ENCODE results near the gene MRPL1. TPM values are rescaled to one million over a fixed set of nuclear protein-coding genes. Genes with fewer than 3 reads are reported as not detected.
A peak's percentile ranks its signal among the peaks of the same experiment; 100 is the strongest.

Gene MRPL1
- total RNA-seq, 1 donor from 2014 or later: 6.2 TPM

DNA sequence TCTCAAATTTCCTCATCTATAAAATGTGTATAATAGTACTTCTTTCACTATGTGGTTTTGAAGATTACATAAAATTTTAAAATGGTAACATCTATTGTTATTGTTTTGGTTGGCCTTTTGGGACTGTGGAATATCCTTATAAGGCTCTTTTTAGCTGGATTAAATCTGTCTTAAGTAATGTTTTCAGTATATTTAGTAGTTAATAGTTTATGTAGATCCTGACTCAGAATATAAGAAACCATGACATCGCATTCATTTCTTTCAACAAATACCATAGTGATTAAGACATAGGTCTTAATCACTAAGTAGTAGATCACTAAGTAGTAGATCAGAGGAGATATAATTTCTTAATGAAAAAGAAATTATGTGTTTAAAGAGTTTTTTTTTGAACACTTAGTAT is 48.5 kb downstream of the MRPL1 start:
- DNase-seq (ENCODE audit: low spot score in 2 of 2): no peak
- no peaks in the 10 kb centered on the region for H3K27me3 ChIP-seq
- no peaks in the 10 kb centered on the region for H3K4me1 ChIP-seq
- H3K4me3 ChIP-seq: no peak overlapping the region
- TF ChIP-seq, protein P1, sequence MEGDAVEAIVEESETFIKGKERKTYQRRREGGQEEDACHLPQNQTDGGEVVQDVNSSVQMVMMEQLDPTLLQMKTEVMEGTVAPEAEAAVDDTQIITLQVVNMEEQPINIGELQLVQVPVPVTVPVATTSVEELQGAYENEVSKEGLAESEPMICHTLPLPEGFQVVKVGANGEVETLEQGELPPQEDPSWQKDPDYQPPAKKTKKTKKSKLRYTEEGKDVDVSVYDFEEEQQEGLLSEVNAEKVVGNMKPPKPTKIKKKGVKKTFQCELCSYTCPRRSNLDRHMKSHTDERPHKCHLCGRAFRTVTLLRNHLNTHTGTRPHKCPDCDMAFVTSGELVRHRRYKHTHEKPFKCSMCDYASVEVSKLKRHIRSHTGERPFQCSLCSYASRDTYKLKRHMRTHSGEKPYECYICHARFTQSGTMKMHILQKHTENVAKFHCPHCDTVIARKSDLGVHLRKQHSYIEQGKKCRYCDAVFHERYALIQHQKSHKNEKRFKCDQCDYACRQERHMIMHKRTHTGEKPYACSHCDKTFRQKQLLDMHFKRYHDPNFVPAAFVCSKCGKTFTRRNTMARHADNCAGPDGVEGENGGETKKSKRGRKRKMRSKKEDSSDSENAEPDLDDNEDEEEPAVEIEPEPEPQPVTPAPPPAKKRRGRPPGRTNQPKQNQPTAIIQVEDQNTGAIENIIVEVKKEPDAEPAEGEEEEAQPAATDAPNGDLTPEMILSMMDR (IDR thresholded peaks at IDR 0.05): no peak
- intact Hi-C loops (cut with DNase I): no loop called here
- H3K27ac ChIP-seq: no peak overlapping the region
- no peaks in the 10 kb centered on the region for H3K9me3 ChIP-seq
- H3K36me3 ChIP-seq: peaks cover 7 to 25% of the 10 kb centered on the region in 2 donors

DNA sequence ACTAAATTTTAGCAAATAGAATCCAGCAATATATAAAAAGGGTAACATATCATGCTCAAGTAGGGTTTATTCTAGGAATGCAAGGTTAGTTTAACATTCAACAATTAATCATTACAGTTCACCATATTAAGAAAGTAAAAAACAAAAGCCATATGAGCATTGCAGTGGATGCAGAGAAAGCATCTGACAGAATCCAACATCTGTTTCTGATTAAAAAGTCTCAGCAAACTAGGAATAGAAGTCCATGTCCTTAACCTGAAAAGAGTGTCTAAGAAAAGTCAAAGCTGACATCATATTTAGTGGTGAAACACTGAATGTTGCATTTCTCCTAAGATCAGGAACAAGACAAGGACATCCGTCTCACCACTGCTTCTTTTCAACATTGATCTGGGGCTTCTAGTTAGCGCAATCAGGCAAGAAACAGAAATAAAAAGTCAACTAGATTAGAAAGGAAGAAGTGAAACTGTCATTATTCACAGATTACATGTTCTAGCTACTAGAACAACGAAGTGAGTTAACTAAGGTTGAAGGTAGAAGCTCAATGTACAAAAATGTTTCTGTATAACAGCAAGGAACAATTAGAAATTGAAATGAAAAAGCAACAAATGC is 49.3 kb downstream of the MRPL1 start:
- no peaks in the 10 kb centered on the region for H3K27me3 ChIP-seq
- peaks cover 7 to 25% of the 10 kb centered on the region in 2 donors for H3K36me3 ChIP-seq
- no peak overlapping the region for H3K27ac ChIP-seq
- intact Hi-C loops (cut with DNase I): no loop called here
- TF ChIP-seq, protein P1 (IDR thresholded peaks at IDR 0.05): no peak
- no peak for DNase-seq (ENCODE audit: low spot score in 2 of 2)
- no peaks in the 10 kb centered on the region for H3K4me1 ChIP-seq
- no peak overlapping the region for H3K4me3 ChIP-seq
- no peaks in the 10 kb centered on the region for H3K9me3 ChIP-seq

DNA sequence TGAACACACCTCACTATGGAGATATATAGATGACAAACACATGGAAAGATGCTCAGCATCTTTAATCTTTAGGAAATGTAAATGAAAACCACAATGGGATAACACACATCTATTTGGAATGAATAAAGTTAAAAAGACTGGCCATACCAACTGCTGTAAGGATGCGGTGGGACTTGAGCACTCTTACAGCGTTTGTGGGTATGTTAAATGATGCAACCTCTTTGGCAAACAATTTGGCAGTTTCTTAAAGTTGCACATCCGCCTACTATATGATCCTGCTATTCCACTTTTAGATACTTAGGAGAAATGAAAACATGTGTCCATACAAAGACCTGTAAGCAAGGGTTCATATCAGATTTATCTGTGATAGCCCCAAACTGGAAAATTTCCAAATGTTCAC is 50.7 kb downstream of the MRPL1 start:
- TF ChIP-seq, protein P1 (IDR thresholded peaks at IDR 0.05): no peak
- intact Hi-C loops (cut with DNase I): no loop called here
- DNase-seq (ENCODE audit: low spot score in 2 of 2): no peak

DNA sequence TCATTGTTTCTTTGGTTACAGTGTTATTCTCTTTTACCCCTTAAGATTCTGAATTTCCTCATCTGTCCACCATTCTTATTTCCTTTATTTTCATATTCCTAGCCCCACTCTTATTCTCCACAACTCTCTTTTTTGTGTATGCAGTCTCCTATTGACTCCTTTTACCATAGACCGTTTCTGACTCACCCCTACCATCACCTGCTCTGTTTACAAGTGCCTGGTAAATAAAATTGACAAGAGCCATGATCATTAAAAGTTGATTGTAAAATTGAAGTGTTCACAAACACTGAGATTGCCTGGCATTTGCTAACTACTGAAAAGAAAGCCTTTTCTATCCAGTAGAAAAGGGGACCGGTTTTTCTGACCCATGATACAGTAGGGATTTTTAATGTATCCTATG is 54.4 kb downstream of the MRPL1 start:
- intact Hi-C loops (cut with DNase I): no loop called here
- TF ChIP-seq, protein P1 (IDR thresholded peaks at IDR 0.05): no peak

More for the DNA sequence above, 50.7 kb downstream of the MRPL1 start:
- Histone ChIP-seq H3K4me1 (no peaks in the 10 kb centered on the region), H3K27ac (no peak overlapping the region), H3K36me3 (peaks cover 3 to 14% of the 10 kb centered on the region in 2 donors), H3K4me3 (no peak overlapping the region), H3K27me3 (no peaks in the 10 kb centered on the region), H3K9me3 (no peaks in the 10 kb centered on the region)

DNA sequence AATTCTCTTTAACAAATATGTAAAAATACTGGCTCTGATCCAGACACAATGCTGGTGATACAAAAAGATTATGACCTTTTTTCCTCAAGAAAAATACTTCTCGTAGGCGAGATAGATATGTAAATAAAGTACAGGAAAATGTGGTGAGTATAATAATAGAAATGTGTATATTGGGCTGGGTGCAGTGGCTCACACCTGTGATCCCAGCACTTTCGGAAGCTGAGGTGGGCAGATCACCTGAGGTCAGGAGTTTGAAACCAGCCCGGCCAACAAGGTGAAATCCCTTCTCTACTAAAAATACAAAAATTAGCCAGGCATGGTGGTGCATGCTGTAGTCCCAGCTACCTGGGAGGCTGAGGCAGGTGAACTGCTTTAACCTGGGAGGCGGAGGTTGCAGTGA is 55.0 kb downstream of the MRPL1 start:
- H3K4me1 ChIP-seq: no peaks in the 10 kb centered on the region
- H3K27ac ChIP-seq: no peak overlapping the region
- intact Hi-C loops (cut with DNase I): no loop called here
- TF ChIP-seq, protein P1 (IDR thresholded peaks at IDR 0.05): no peak
- no peaks in the 10 kb centered on the region for H3K27me3 ChIP-seq
- no peaks in the 10 kb centered on the region for H3K9me3 ChIP-seq
- DNase-seq (ENCODE audit: low spot score in 2 of 2): no peak
- peaks cover 0 to 3% of the 10 kb centered on the region in 2 donors for H3K36me3 ChIP-seq
- no peak overlapping the region for H3K4me3 ChIP-seq

More for the DNA sequence above, 54.4 kb downstream of the MRPL1 start:
- H3K27ac ChIP-seq: no peak overlapping the region
- DNase-seq (ENCODE audit: low spot score in 2 of 2): no peak
- H3K4me1 ChIP-seq: no peaks in the 10 kb centered on the region
- H3K36me3 ChIP-seq: peaks cover 0 to 3% of the 10 kb centered on the region in 2 donors
- no peaks in the 10 kb centered on the region for H3K9me3 ChIP-seq
- H3K27me3 ChIP-seq: no peaks in the 10 kb centered on the region
- no peak overlapping the region for H3K4me3 ChIP-seq

DNA sequence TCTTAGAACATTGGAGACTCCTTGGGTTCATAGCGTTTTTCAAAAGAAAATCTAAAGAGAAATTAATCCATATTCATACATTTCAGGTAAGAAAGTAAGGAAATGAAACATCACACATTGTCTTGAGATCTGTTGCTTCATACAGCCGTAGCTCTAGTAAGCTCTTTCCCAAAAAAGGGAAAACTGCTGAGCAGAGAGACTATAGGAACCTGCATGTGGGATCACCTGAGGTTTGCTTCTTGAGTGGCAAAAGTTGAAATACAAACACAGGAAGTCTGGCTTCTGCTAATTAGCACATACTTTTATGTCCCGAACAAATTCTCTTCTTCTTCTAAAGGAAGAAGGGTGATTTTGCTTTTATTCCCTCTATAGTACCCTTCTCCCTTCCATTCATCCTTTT is 57.7 kb downstream of the MRPL1 start:
- no peaks in the 10 kb centered on the region for H3K27me3 ChIP-seq
- no peak overlapping the region for H3K4me3 ChIP-seq
- no peaks in the 10 kb centered on the region for H3K36me3 ChIP-seq
- TF ChIP-seq, protein P1 (IDR thresholded peaks at IDR 0.05): no peak
- intact Hi-C loops (cut with DNase I): no loop called here
- DNase-seq (ENCODE audit: low spot score in 2 of 2): no peak
- H3K27ac ChIP-seq: peak overlapping the region in 1 of 2 donors; percentile 25
- H3K9me3 ChIP-seq: peaks cover 0 to 4% of the 10 kb centered on the region in 2 donors
- H3K4me1 ChIP-seq: no peaks in the 10 kb centered on the region
